HG03442 (cell line): ENCODE data around the gene GNG13.
"Not testable (repeated sequence)": the region's sequence is repeated elsewhere in the genome, so short reads cannot be mapped to it uniquely, and the experiment has no call there.

Experiments
- ATAC-seq: cut with Tn5 transposase; IDR thresholded peaks from one replicate; pipeline ENCODE4 v1.9.1; 2021; ENCODE audit warnings: mild to moderate bottlenecking, moderate library complexity; ENCODE audit not compliant: unreplicated experiment

Gene GNG13

GRCh38 chr16:764184-764750 lies 36.3 kb downstream of the GNG13 start:
- ATAC-seq, result no peak

GRCh38 chr16:763369-764183 lies 37.0 kb downstream of the GNG13 start:
- no peak for ATAC-seq

GRCh38 chr16:762595-763268 lies 37.8 kb downstream of the GNG13 start:
- ATAC-seq, result no peak

- no peak for ATAC-seq
Measured at GRCh38 chr16:761625-762513, 38.7 kb downstream of the GNG13 start.

GRCh38 chr16:760545-761343 lies 39.8 kb downstream of the GNG13 start, which contains the start of gene MSLN:
Gene MSLN, plus strand, starts transcription at chr16:760734. Its CDS starts 1,947 bp downstream, at chr16:762681.
- ATAC-seq, result no peak

- ATAC-seq, result no peak
Measured at GRCh38 chr16:760065-760464, 40.5 kb downstream of the GNG13 start.

- ATAC-seq, result no peak
Measured at GRCh38 chr16:759110-759910, 41.2 kb downstream of the GNG13 start.

GRCh38 chr16:756428-756827 lies 44.1 kb downstream of the GNG13 start:
- ATAC-seq, result no peak

GRCh38 chr16:754656-755055 lies 45.9 kb downstream of the GNG13 start:
- ATAC-seq, result no peak

GRCh38 chr16:754121-754607 lies 46.4 kb downstream of the GNG13 start:
- not testable (repeated sequence) for ATAC-seq

- ATAC-seq, result no peak
Measured at GRCh38 chr16:752007-752312, 48.6 kb downstream of the GNG13 start.

- no peak for ATAC-seq
Measured at GRCh38 chr16:751152-752006, 49.2 kb downstream of the GNG13 start.

GRCh38 chr16:750485-750884 lies 50.0 kb downstream of the GNG13 start:
- no peak for ATAC-seq

- ATAC-seq, result no peak
Measured at GRCh38 chr16:749010-749409, 51.5 kb downstream of the GNG13 start.
